Stomach (tissue), 9 donors: ENCODE measurements around the gene ANAPC2. TPM values are rescaled to one million over a fixed set of nuclear protein-coding genes. Genes with fewer than 3 reads are reported as not detected.

Experiments
- DNase-seq, 2 donors: peaks; one replicate each; pipeline versions ENCODE4 v3.0.0 to v3.0.0-alpha.2; 2013 to 2019
- H3K27ac ChIP-seq, 5 donors: fragments of 200-600 bp in 4 of 5; sonication (generic) in 4 of 5; one replicate each; pipeline ENCODE4 v1.5.1; 2013 to 2019; ENCODE audit warnings: mild to moderate bottlenecking in 1 of 5, moderate library complexity in 1 of 5
- H3K27me3 ChIP-seq, 3 donors: fragments of 200-600 bp; sonication (generic); one replicate each; pipeline ENCODE4 v1.5.1; 2017 to 2019; ENCODE audit warnings: mixed run types in 1 of 3
- H3K36me3 ChIP-seq, 4 donors: fragments of 200-600 bp; sonication (generic); 1 replicate in 3 of 4; 2 replicates in 1 of 4; pipeline ENCODE4 v1.5.1; 2016 to 2019
- H3K4me1 ChIP-seq, 4 donors: fragments of 200-600 bp; sonication (generic); one replicate each; pipeline ENCODE4 v1.5.1; 2016 to 2019
- H3K4me3 ChIP-seq, 4 donors: fragments of 200-600 bp; sonication (generic) in 3 of 4; one replicate each; pipeline ENCODE4 v1.5.1; 2016 to 2019; ENCODE audit warnings: mild to moderate bottlenecking in 1 of 4
- H3K9me3 ChIP-seq, 4 donors: fragments of 200-600 bp; sonication (generic); one replicate each; pipeline ENCODE4 v1.5.1; 2016 to 2019
- CTCF ChIP-seq, 7 experiments: fragments of 450-650 bp in 4 of 7; fragments of 200-600 bp in 3 of 7; sonication (generic) in 3 of 7; IDR thresholded peaks; one replicate each; pipeline ENCODE4 v1.5.1; 2016 to 2019; ENCODE audit warnings: antibody characterized with exemption in 7 of 7, control low read depth in 2 of 7, mild to moderate bottlenecking in 1 of 7
- EP300 ChIP-seq: sonication (generic); formaldehyde crosslinking; IDR thresholded peaks from one replicate; pipeline ENCODE4 v1.6.1; 2017; ENCODE audit warnings: antibody characterized with exemption
- POLR2A ChIP-seq, 4 donors: fragments of 450-650 bp; IDR thresholded peaks; one replicate each; pipeline ENCODE4 v1.6.1; 2016; ENCODE audit warnings: antibody characterized with exemption in 4 of 4, control low read depth in 2 of 4, mild to moderate bottlenecking in 1 of 4, moderate library complexity in 1 of 4
- POLR2AphosphoS5 ChIP-seq, 3 donors: sonication (generic); formaldehyde crosslinking; IDR thresholded peaks; one replicate each; pipeline ENCODE4 v1.6.1; 2016; ENCODE audit warnings: antibody characterized with exemption in 3 of 3
- WGBS, 5 donors: extraction: QIAGEN DNeasy Blood & Tissue Kit in 3 of 5; methylation state at CpG; one replicate each; pipeline versions ENCODE4 v1.1.5 to v1.1.7; 2013 to 2018; 5-methylcytosine and 5-hydroxymethylcytosine counted together
- intact Hi-C: fragments of 100-400 bp; cut with DNase I; formaldehyde crosslinking; loops from one replicate; pipeline ENCODE4 v1.15.1; 2023; ENCODE audit warnings: low total_unique reads
- polyA plus RNA-seq, 3 donors: library from polyadenylated mRNA; stranded (reverse); fragments of 200-250 nt; gene quantifications; one replicate each; pipeline ENCODE4 v1.2.3, GENCODE V29; 2013
- total RNA-seq, 5 donors: library from RNA; depleted of rRNA; stranded (reverse); fragments of >200 nt; gene quantifications; one replicate each; pipeline versions ENCODE4 v1.1.0 to v1.2.3, GENCODE V29; 2014 to 2016
- donor health status: healthy with polysubstance abuse.
- donor health status: Bipolar disorder and iron deficiency.
- donor health status: healthy.

Gene ANAPC2
- total and polyA plus RNA-seq, 8 donors = 26.1 to 147 (median 41.8) TPM

DNA sequence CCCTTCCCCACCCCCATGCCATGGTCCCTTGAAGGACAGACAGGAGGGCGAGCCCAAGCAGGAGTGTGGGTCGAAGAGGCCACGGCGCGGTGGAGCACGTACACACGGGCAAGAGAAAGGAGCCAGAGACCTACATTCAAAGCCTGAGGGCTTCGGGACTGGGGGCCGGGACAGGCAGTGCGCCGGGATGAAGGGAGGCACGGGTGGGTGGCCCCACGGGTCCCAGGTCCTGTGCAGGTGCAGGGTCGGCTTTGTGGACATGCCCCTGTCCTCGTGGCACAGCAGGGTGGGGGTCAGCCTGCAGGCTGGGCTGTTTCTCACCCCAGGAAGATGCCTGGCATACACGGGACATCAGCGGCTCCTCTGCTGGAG, 28.3 kb downstream of the ANAPC2 start:
- Histone ChIP-seq H3K4me3 (no peak overlapping the region), H3K27me3 (peaks cover 31 to 100% (median 99%) of the 10 kb centered on the region in 3 donors), H3K9me3 (no peaks in the 10 kb centered on the region), H3K27ac (no peak overlapping the region), H3K4me1 (peaks cover 24 to 46% (median 37%) of the 10 kb centered on the region in 4 donors), H3K36me3 (no peaks in the 10 kb centered on the region)
- no peak for DNase-seq
- TF ChIP-seq EP300 (no peak), POLR2AphosphoS5 (IDR thresholded peaks at IDR 0.05) (no peak), POLR2A (IDR thresholded peaks at IDR 0.05) (no peak), CTCF (IDR thresholded peaks at IDR 0.05) (no peak)
- intact Hi-C loops = no loop called here
- 53 to 62% (median 58%) methylated on average over 16 to 17 of the region's 17 CpGs for WGBS, 5 donors

DNA sequence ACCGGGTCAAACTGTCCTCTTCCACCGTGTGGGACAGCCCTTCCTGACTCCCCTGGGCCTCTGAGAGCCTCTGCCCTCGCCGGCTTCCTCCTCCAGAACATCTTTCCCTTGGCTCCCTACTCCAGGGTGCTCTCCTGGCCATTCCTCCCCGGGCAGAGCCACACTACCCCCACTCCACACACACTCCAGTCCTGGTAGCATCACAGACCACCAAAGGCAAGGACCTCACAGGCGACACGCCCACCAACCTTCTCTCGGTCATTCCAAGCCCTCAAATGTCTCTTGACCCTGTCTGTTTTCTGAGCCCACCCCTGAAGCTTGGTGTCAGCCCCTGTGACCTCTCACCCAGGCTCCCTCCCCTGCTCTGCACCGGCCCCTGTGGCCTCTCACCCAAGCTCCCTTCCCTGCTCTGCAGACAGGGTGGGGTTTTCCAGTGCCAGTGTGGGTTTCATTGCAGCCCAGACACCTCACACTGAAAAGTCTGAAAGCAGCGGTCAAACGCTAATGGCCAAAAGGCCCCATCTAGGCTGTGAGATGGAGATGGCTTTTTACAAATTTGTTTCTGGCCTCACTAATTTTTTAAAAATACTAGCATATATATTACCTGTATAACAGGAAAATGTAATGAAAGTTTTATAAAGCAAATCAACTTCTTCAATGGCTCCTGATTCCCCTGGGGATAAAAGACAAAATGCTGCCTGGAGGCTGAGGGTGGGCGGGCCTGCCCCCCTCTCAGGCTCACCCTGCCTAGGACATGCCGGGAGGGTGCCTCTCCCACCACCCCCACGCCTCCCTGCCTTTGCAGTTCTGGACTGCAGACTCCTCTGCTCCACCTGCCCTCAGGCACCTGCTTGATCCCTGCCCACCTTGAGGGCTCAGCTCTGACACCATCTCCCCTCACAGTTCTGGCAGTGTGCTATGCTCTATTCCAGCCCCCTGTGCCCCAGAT, 29.0 kb downstream of the ANAPC2 start:
- TF ChIP-seq POLR2A (IDR thresholded peaks at IDR 0.05) (no peak), CTCF (IDR thresholded peaks at IDR 0.05) (no peak), POLR2AphosphoS5 (IDR thresholded peaks at IDR 0.05) (no peak), EP300 (no peak)
- Histone ChIP-seq H3K27me3 (peaks cover 25 to 100% (median 93%) of the 10 kb centered on the region in 3 donors), H3K4me1 (peaks cover 24 to 46% (median 37%) of the 10 kb centered on the region in 4 donors), H3K4me3 (no peak overlapping the region), H3K9me3 (no peaks in the 10 kb centered on the region), H3K36me3 (no peaks in the 10 kb centered on the region), H3K27ac (no peak overlapping the region)
- intact Hi-C loops = no loop called here
- 29 to 40% (median 35%) methylated on average over 13 to 14 of the region's 14 CpGs for WGBS, 5 donors
- no peak for DNase-seq

DNA sequence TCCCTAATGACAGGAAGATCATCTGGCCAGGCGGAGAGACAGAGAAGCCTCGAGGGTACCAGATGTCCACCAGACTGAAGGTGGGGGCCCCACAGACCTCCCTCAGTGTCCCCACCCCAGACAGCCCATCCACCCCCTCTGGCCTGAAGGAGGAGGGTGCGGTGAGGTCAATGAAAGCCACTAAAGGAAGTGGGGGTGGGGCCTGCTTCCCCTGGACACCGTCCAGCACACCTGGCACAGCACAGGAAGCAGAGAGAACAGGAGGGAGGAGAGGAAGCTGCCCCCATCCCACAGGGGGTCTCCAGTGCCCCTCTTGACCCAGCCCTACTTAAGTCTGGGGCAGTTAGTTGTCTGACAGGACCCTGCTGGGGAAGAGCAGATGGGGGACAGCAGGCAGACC, 29.7 kb downstream of the ANAPC2 start:
- Histone ChIP-seq H3K9me3 (no peaks in the 10 kb centered on the region), H3K27me3 (peaks cover 23 to 99% (median 86%) of the 10 kb centered on the region in 3 donors)
- 27 to 35% (median 34%) methylated on average over 4 of the region's 4 CpGs for WGBS, 5 donors

More for the DNA sequence above, 29.7 kb downstream of the ANAPC2 start:
- H3K36me3 ChIP-seq = no peaks in the 10 kb centered on the region
- H3K27ac ChIP-seq = no peak overlapping the region
- H3K4me3 ChIP-seq = no peak overlapping the region
- TF ChIP-seq POLR2AphosphoS5 (IDR thresholded peaks at IDR 0.05) (no peak), CTCF (IDR thresholded peaks at IDR 0.05) (no peak), EP300 (no peak), POLR2A (IDR thresholded peaks at IDR 0.05) (no peak)
- intact Hi-C loops = no loop called here
- peaks cover 24 to 45% (median 36%) of the 10 kb centered on the region in 4 donors for H3K4me1 ChIP-seq
- no peak for DNase-seq
